H54 (cell line): ENCODE data around the gene GOLGA5.
"Not testable (repeated sequence)": the region's sequence is repeated elsewhere in the genome, so short reads cannot be mapped to it uniquely, and the experiment has no call there.

ENCODE experiments used
- DNase-seq: peaks from one replicate; pipeline ENCODE4 v3.0.0; 2011; ENCODE audit warnings: low spot score, mixed read lengths; ENCODE audit not compliant: insufficient read length
- FAIRE-seq: peaks from 3 replicates; lab custom pipeline; 2011; peaks lifted over from hg19 to GRCh38; lab: Jason Lieb, UNC
- POLR2A ChIP-seq: IDR thresholded peaks from 2 replicates; pipeline ENCODE4 v1.6.1; 2011; ENCODE audit warnings: low read depth, mild to moderate bottlenecking, low read length

GOLGA5 gene

DNA sequence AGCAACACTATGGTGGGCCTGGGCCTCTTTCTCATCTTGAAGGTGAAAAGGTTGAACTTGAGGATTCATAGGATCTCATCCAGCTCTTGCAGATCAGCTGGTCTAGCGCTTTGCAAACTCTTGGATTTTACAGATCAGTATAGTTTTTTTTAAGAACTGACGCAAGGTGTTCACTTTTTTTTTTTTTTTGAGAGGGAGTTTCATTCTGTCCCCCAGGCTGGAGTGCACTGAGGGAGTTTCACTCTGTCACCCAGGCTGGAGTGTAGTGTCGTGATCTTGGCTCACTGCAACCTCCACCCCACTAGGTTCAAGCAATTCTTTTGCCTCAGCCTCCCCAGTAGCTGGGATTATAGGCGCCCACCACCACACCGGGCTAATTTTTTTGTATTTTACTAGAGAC, 25.3 kb upstream of the GOLGA5 start:
- TF ChIP-seq POLR2A: no peak
- DNase-seq (no peak), FAIRE-seq (no peak)

DNA sequence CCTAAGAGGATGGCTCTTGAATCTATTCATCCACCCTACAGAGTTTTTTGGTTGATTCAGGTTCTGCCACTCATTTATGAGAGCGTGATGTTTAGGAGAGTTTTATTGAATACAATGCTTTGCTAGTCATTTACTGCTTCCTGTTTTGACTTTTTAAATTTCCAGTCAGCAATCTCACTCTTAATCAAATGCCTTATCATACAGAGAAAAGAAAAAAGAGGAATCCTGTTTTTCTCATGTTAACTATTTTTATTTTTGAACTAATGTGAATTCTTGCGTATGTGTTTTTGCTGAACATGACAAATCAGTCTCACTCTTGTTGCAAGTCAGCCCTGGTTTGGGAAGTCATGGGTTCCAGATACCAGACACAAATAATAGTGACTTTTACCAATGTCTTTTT, 23.6 kb upstream of the GOLGA5 start:
- DNase-seq (no peak), FAIRE-seq (no peak)
- TF ChIP-seq POLR2A: no peak

DNA sequence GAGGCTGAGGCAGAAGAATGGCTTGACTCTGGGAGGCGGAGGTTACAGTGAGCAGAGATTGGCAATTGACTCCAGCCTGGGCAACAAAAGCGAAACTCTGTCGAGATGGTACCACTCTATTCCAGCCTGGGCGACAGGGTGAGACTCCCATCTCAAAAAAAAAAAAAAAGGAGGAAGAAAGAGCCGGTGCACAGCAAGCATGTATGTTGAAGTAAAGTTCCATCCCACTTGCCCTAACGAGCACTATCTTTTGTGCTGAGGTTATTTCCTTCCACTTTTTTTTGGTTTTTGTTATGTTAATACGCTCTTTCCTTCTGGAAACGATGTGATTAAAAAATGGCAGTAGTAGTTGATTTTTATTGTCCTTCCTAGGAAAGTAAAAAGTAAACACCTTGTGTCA, 19.5 kb upstream of the GOLGA5 start:
- DNase-seq: no peak
- no peak for FAIRE-seq
- no peak for TF ChIP-seq POLR2A

DNA sequence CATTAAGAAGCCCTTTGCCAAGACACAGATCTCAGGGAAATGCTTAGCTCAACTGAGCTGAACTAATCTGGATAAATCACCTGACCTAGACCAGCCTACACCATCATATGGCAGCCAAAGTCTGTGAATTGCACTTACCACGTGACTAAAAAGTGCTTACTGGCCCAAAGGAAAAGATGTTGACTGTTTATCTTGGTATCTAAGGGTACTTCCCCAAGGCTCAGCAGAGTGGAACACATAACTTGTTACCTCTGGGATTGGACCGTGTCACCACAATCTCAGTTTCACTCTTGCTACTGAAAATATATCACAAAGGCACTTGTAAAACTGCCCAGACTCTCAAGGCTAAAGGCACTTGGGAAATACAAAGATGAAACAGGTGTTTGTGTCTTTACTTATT, 18.8 kb upstream of the GOLGA5 start:
- DNase-seq, FAIRE-seq: not testable (repeated sequence)

DNA sequence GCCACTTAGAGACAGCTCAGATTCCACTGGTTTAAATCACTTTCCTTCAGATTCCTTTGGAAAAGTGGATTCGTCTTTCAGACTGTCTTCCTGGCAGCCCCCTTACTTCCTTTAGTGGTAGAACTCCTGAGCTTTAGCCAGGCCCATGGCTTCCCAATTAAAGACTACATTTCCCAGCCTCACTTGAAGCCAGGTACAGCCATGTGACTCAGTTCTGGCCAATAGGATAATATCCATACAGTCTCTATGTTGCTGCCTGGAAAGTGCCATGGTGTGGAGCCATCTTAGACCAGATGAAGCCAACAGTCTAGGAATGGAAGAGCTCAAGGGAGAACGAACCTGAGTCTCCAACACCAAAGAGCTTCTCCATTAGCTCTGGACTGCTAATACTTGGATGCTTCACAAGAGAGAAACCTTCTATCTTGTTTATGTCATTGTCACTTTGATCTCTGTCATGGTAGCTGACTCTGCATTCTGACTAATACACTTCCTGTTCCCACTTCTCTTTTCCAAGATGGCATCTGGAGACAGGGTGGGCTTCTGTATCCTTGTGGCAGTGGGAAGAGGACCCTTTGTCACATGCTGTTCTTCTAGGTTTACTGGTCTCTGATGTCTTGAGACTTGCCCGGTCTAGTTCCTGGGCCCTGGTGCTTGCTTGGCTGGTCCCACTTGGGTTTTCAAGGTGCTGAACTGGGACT, 15.1 kb upstream of the GOLGA5 start:
- FAIRE-seq: peak; percentile 92
- not testable (repeated sequence) for DNase-seq

DNA sequence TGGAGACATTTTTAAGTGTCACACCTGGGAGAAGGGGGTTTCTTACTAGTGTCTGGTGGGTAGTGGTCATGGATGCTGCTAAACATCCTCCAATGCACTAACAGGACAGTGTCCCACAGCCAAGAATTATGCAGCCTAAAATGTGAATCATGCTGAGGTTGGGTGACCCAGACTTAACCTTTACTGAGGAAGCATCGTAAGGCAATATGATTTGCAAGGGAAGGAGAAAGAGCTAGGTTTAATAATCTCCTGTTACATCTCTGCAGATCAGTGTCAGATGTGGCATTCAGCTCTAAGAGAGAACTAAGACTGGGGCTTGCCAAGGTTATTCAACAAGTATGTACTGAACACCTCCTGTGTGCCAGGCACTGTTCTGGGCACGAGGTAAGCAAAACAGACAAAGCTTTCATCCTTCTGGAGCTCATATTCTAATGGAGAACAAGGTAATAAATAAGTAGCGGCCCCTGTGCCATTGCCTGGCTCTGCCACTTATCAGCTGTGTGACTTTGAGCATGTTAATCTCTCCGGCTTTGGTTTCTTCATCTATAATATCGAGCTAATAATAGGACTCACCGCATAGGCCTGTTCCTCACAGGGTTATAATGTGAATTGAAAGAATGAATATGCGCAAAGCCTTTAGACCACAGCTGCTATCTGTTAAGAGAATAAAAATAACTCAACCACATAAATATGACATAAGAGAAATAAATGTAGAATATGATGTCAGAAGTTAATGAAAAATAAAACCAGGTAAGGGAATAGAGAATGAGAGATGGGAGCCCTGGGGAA, 13.5 kb upstream of the GOLGA5 start:
- TF ChIP-seq POLR2A: no peak
- no peak for DNase-seq
- peak; percentile 86 for FAIRE-seq

DNA sequence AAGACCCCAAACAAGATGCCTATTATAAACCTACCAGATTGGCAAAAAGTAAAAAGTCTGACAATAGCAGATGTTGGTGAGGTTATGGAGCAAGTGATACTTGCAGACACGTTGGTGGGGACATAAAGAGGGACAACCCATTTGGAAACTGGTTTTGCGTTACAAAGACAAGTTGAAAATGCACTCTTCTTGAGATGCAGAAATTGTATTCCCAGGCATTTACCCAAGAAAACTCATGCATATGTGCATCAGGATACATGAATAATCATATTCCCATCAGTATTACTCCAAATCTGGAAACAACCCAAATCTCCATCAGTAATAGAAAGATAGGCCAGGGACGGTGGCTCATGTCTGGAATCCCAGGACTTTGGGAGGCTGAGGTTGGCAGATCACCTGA, 12.8 kb upstream of the GOLGA5 start:
- FAIRE-seq: no peak

DNA sequence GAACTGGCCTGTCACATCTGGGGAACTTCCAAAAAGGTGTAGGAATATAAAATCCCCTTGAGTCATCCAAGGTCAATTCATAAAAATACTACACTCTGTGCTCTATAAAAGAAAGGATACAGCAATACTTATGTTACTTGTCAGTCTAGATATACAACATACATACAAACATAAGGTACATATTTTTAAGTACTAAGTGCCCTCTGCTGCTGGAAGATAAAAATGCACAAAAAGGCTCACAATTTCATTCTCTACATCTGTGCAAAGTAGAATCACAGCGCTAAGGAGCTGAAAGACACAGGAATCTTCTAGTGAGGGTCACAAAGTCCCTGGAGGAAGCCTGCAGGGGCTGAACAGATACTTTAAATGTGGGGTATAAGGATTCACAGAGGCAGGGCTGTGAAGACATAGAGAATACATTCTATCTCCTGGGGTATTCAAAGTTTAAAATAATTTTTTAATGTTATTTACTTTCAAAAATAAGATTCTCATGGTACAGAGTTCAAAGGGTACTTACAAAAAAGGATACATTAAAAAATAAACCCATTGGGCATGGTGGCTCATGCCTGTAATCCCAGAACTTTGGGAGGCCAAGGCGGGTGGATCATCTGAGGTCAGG, 10.2 kb upstream of the GOLGA5 start:
- TF ChIP-seq POLR2A: no peak
- peak; percentile 76 for FAIRE-seq
- no peak for DNase-seq

More for the DNA sequence above, 12.8 kb upstream of the GOLGA5 start:
- TF ChIP-seq POLR2A: no peak
- DNase-seq: no peak

DNA sequence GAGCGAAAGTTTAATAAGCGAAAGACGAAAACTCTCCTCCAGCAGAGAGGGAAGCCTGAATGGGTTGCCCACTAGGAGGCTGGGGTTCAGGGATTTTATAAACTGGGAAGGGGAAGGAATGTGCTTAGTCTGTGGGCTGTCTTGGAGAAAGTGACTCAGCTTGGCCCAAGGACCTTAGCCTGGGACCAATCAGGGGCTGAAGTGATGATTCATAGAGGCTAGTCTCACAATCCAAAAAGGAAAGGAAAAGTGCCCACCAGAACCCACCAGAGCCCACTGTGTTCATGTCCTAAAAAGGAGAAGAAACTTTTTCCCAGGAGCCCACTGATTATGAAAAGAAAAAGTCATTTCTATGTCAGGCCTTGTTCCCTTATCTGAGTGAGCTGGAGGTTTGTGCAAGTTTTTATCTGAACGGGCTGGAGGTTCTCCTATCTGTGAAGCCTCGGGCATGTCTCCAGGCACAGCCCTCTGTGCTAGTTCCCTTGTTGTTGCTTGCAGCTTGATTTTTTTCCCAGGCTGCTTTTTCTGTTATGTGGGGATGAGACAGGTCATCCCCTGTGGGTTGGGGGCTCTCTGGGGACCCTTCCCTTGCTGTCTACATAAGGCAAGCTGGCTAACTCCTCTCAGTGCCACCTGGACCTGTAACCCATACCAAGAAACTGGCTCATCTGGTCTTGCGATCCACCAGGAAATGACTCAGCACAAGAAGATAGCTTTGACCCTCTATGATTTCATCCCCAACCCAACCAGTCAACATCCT, 8.3 kb upstream of the GOLGA5 start:
- DNase-seq (peak; percentile 35), FAIRE-seq (peak; percentile 97)
- TF ChIP-seq POLR2A: no peak

DNA sequence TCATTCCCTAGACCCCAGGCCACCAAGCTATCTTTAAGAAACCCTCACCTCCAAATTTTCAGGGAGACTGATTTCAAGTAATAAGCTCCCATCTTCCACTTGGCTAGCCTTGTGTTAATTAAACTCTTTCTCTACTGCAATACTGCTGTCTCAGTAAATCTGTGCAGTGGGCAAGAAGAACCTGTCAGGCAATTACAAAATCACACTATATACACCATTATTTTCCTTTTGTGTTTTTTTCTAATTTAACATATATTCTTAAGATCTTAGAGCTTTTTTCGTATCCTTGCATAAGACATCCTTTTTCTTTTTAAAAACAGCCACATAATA, 7.7 kb upstream of the GOLGA5 start:
- TF ChIP-seq POLR2A: no peak
- FAIRE-seq: no peak
- no peak for DNase-seq

DNA sequence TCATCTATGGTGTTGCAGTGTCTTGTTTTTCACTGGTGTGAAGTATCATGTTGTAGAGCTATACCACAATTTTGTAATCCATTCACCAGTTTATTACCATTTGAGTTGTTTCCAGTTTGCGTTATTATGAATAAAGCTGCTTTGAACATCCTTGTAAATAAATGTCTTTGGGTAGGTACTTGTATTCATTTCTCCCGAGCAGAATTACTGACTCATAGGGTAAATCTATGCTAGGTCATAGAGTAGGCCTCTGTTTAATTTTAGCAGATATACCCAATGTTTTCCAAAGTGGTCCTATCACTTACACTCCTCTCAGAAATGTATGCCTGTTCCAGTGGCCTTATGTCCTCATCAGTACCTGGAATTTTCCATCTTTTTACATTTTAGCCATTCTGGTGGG, 6.6 kb upstream of the GOLGA5 start:
- no peak for FAIRE-seq
- TF ChIP-seq POLR2A: no peak
- no peak for DNase-seq

DNA sequence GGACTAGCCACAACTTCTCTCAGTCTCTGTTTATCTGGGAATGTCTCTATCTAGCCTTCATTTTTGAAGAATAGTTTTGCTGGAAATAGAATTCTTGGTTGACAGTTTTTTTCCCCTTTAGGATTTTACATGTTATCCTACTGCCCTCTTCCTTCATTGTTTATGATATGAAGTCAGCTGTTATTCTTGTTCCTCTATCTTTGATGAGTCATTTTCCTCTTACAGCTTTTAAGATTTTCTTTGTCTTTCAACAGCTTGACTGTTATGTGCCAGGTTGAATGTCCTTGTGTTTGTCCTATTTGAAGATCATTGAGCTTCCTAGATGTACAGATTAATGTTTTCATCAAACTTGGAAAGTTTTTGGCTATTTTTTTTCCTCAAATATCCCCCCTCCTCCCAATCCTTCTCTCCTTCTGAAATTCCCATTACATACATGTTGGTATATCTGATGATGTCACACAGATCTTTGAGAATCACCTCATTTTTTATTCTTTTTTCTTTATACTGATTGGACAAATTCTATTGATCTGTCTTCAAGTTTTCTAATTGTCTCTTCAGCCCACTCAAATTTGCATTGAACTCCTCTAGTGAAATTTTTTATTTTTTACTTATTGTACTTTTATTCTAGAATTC, 4.5 kb upstream of the GOLGA5 start:
- TF ChIP-seq POLR2A: no peak
- DNase-seq (no peak), FAIRE-seq (no peak)

DNA sequence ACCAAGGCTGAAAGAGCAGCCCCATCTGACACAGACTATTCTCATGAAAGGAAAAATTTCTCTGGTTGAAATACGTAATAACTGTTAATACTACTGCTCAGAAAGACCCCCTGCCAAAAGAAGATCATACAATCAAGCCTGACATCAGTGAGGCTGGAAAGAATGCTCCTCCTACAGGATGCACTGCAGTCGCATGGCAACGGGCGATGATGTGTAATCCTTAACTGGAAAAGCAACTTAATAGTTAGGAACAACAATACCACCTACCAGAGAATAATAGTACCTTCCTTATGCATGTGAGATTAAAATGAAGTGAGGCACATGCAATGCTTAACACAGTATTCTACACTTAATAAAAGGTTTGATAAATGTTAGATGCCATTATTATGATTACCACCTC, 1.2 kb upstream of the GOLGA5 start:
- peak; percentile 52 for FAIRE-seq
- DNase-seq: no peak
- no peak for TF ChIP-seq POLR2A
